IPS-15b (cell line): Measurements from ENCODE around the gene MACIR.
A peak's percentile ranks its signal among the peaks of the same experiment; 100 is the strongest.

ENCODE experiments used
- H3K27me3 ChIP-seq: one replicate; pipeline ENCODE4 v1.6.1; 2013; ENCODE audit warnings: low read length; ENCODE audit not compliant: control insufficient read depth, insufficient read depth
- H3K36me3 ChIP-seq: one replicate; pipeline ENCODE4 v1.6.1; 2013; ENCODE audit warnings: low read length; ENCODE audit not compliant: control insufficient read depth, insufficient read depth
- H3K4me1 ChIP-seq: one replicate; pipeline ENCODE4 v1.6.1; 2013; ENCODE audit warnings: mild to moderate bottlenecking, low read length; ENCODE audit not compliant: control insufficient read depth, insufficient read depth
- H3K4me3 ChIP-seq: one replicate; pipeline ENCODE4 v1.5.1; 2013; ENCODE audit warnings: low read depth, low read length
- H3K9ac ChIP-seq: one replicate; pipeline ENCODE4 v1.6.1; 2013; ENCODE audit warnings: low read depth, mild to moderate bottlenecking, low read length
- H3K9me3 ChIP-seq: one replicate; pipeline ENCODE4 v1.6.1; 2013; ENCODE audit warnings: mild to moderate bottlenecking, low read length; ENCODE audit not compliant: control insufficient read depth, insufficient read depth

Gene MACIR

DNA sequence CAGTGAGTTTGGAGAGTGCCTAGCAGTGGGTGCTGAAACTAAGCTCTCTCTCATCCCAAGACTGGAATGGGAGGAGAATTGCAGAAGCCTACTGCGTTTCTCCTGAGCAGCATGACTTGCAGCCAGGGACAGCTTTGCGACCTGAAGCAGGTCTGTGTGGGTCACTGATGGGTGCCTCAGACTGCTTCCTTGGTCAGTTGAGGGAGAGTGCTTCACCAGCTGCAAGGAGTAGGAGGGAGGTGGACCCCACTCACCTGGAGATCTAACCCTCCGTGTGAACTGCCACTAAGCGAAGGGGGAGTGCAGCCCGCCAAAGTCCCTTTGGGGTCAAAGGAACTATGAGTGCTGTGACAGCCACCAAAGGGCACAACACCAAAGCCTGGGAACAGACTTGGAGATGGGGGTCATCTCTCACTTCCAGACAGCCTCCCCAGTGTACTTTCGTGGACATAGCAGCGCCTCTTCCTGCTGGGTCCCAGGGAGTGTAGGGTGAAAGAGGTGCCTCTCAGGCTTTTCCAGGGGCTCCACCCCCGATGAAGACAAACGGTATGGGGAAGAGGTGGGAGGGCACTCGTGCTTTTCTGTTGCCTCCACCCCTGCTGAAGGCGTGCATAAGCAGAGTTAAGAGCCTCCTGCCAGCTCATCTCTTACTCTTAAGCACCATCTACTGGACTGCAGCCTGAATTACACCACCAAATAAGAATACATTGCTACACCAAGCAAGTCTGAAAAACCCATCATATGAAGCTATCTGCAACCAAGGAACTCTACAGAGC is 34.3 kb upstream of the MACIR start:
- Histone ChIP-seq H3K9me3 (no peaks in the 10 kb centered on the region), H3K4me3 (peak overlapping the region; percentile 55), H3K9ac (no peak overlapping the region), H3K4me1 (no peaks in the 10 kb centered on the region), H3K27me3 (no peaks in the 10 kb centered on the region), H3K36me3 (no peaks in the 10 kb centered on the region)

DNA sequence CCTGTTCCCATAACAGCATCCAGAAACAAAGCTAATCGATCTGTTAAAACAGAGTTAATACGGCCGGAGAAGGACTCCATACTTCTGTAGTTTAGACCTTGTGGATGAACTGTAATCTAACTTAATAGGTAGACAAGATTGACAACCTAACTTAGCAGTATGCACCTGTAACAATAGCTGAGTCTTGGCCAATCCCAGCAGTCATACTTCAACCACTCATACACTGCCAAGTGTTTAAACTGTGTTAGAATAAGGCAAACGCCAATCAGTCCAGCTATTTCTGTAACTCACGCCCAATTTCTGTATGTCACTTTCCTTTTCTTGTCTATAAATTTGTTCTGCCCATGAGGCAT is 33.7 kb upstream of the MACIR start:
- Histone ChIP-seq H3K36me3 (no peaks in the 10 kb centered on the region), H3K4me3 (peak overlapping the region; percentile 55), H3K9me3 (no peaks in the 10 kb centered on the region), H3K4me1 (no peaks in the 10 kb centered on the region), H3K27me3 (no peaks in the 10 kb centered on the region), H3K9ac (no peak overlapping the region)

DNA sequence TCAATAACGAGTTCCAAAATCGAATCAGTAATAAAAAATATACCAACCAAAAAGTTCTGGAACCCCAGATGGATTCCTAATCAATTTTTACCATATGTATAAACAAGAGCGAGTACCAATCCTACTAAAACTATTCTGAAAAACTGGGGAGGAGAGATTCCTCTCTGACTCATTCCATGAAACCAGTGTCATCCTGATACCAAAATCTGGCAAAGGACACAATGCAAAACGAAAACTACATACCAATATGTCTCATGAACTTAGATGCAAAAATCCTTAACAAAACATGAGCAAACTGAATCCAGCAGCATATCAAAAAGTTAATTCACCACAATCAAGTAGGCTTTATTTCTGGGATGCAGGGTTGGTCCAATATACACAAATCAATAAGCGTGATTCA is 30.5 kb upstream of the MACIR start:
- Histone ChIP-seq H3K4me3 (no peak overlapping the region), H3K9ac (no peak overlapping the region), H3K4me1 (no peaks in the 10 kb centered on the region), H3K9me3 (no peaks in the 10 kb centered on the region), H3K36me3 (no peaks in the 10 kb centered on the region), H3K27me3 (no peaks in the 10 kb centered on the region)

DNA sequence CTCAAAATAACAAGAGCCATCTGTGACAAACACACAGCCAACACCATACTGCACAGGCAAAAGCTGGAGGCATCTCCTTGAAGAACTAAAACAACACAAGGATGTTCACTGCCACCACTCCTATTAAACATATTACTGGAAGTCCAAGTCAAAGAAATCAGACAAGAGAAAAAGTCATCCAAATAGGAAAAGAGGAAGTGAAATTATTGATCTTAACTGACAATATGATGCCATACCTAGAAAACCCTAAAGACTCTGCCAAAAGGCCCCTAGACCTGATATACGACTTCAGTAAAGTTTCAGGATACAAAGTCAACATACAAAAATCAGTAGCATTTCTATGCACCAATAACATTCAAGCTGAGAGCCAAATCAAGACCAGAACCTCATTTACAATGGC is 30.0 kb upstream of the MACIR start:
- H3K9me3 ChIP-seq = no peaks in the 10 kb centered on the region
- no peak overlapping the region for H3K9ac ChIP-seq
- no peak overlapping the region for H3K4me3 ChIP-seq
- H3K4me1 ChIP-seq = no peaks in the 10 kb centered on the region
- H3K27me3 ChIP-seq = no peaks in the 10 kb centered on the region
- H3K36me3 ChIP-seq = no peaks in the 10 kb centered on the region

DNA sequence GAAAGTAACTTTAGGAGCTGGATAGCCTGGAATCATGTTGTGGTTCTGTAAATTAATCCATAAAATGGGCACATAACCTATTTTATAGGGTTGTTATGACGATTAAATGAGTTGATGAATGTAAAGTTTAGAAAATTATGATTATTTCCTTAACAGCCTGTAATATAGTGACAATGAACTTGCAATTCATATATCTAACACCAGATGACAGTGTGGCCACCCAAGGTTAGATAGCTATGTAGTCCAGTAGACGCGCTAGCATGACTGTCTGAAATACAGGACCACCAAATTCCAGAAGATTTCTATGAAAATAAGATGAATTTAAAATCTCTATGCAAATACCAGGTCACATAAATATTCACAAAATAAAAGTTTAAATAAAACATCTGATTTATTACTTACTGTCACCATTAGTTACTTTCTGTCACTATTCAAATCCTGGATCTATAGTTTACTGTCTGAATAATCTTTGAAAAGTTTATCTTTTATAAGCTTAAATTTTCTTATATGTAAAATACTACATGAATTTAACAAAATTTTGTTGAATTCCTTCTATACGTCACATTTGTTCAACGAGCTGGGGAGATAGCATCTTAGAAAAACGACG is 26.1 kb upstream of the MACIR start:
- no peaks in the 10 kb centered on the region for H3K36me3 ChIP-seq
- H3K9ac ChIP-seq = no peak overlapping the region
- no peaks in the 10 kb centered on the region for H3K9me3 ChIP-seq
- H3K4me3 ChIP-seq = no peak overlapping the region
- H3K27me3 ChIP-seq = no peaks in the 10 kb centered on the region
- H3K4me1 ChIP-seq = no peaks in the 10 kb centered on the region

DNA sequence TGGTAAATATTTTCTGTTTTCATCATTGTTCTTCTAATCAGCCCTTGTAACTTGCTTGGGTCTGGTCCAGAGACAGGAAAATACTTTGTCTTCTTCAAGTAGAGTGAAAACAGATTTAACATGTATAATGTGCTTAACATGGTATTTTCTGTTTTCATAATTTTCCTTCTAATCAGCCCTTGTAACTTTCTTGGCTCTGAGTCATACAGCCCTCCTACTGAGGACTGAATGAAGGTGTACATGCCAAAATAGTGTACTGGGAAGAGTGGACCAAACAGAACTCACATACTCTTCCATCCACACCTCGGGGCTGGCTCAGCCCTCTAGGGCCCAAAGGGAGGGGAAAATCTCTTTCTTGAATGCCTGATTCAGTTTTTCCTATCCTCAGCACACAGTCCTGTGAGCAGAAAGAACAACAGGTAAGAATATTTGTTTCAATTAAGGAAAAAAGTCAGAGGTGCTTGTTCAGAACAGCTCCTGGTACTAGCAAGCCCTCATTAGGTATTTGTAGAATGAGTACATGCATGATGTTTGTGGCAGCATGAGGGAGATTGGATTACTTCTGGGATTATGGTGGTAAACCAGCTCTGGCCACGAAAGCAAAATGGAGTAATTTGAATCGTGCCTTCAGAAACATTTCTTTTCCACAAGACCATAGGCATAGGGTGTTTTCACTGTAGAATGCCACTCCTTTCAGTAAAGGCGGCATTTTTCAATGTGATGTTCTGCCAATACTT is 24.2 kb upstream of the MACIR start:
- H3K27me3 ChIP-seq = no peaks in the 10 kb centered on the region
- H3K9ac ChIP-seq = no peak overlapping the region
- no peaks in the 10 kb centered on the region for H3K36me3 ChIP-seq
- no peak overlapping the region for H3K4me3 ChIP-seq
- H3K9me3 ChIP-seq = no peaks in the 10 kb centered on the region
- H3K4me1 ChIP-seq = no peaks in the 10 kb centered on the region

DNA sequence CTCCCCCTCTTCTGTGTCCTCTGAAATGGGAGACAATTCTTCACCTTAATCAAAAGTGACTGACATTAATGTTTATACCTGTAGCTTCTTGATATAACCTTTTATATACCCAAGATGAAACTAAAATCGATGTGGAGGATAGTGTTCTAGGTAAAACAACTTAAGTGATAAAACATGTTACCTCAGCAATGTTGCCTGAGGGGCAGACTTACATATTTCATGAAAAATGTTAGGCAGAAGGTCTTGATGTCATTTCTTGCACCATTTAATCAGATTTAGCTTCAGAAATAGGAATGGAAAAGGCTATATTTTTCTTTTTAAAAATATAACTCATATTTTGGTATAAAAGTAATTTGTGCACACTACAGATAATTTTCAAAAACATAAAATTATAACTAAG is 22.7 kb upstream of the MACIR start:
- Histone ChIP-seq H3K4me3 (no peak overlapping the region), H3K27me3 (no peaks in the 10 kb centered on the region), H3K9me3 (no peaks in the 10 kb centered on the region), H3K36me3 (no peaks in the 10 kb centered on the region), H3K9ac (no peak overlapping the region), H3K4me1 (no peaks in the 10 kb centered on the region)

DNA sequence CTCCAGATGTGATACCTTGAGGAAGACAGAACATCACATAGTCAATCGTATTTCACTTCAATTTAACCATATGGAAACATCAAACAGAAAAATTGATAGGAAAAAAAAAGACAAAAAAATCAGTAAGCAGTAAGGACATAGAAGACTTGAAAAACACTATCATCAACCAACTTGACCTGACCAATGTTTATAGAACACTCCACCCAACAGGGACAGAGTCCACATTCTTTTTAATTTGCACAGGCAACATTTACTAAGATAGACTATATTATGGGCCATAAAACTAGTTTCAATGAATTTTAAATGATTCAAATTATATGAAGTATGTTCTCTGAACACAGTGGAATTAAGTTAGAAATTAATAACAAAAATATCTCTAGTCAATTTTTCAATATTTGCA is 20.8 kb upstream of the MACIR start:
- no peak overlapping the region for H3K4me3 ChIP-seq
- H3K4me1 ChIP-seq = no peaks in the 10 kb centered on the region
- no peaks in the 10 kb centered on the region for H3K9me3 ChIP-seq
- H3K9ac ChIP-seq = no peak overlapping the region
- no peaks in the 10 kb centered on the region for H3K27me3 ChIP-seq
- H3K36me3 ChIP-seq = no peaks in the 10 kb centered on the region

DNA sequence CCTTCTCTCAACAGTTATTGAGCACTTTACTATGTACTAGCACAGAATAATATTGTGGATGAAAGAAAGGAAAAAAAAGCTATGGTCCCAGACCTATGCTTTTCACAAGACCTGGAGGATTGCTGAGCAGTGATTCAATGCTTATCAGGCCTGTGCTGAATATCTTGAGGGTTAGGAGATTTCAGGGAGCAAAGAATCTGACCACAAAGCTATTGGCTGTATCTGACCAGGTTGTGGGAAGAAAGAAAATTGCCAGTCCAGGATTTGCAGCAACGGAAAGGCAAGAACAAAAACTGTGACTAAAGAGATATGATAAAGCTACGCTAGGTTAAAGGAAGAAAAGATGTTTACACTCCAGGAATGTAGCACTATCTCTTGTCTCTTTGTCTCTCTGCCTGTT is 14.9 kb upstream of the MACIR start:
- no peaks in the 10 kb centered on the region for H3K36me3 ChIP-seq
- H3K4me3 ChIP-seq = no peak overlapping the region

DNA sequence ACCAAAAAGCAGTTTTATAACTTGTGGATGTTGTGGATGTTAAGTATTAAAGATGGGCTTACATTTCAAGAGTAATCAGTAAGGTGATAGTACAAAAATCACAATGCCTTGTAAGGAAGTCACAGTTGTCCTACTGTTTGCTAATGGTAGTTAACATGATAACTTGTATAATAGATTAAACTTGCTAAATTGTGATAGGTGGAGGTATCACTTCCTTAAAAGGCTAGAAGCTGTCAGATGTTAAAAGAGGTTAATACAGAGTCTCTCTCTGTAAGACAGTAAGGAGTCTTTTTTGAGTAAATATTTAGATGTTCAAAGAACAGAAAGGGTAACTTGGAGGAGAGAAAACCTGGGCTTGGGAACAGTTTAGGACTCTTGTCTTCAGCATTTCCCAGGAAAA is 14.2 kb upstream of the MACIR start:
- H3K27me3 ChIP-seq = no peaks in the 10 kb centered on the region
- no peak overlapping the region for H3K9ac ChIP-seq
- no peaks in the 10 kb centered on the region for H3K36me3 ChIP-seq
- no peaks in the 10 kb centered on the region for H3K4me1 ChIP-seq
- no peaks in the 10 kb centered on the region for H3K9me3 ChIP-seq
- no peak overlapping the region for H3K4me3 ChIP-seq

More for the DNA sequence above, 14.9 kb upstream of the MACIR start:
- Histone ChIP-seq H3K4me1 (no peaks in the 10 kb centered on the region), H3K9me3 (no peaks in the 10 kb centered on the region), H3K9ac (no peak overlapping the region), H3K27me3 (no peaks in the 10 kb centered on the region)

DNA sequence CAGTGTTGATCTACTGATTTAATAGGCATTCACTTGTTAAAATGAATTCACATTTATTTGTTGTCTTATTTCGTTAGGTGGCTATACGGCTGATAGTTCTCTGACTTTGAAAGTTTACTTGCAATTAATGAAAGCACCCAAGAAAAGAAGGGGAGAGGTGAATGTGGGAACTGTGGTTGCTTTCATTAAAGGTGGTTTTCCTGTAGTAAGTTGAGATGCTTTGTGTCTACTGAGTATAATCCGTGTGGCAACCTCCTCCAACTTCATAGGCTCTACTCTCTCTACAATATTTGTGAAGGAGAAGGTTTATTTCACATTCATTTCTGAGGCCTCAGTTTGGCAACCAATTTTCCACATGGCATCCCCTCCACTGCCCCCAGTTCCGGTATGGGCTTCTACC is 12.8 kb upstream of the MACIR start:
- Histone ChIP-seq H3K27me3 (no peaks in the 10 kb centered on the region), H3K4me1 (no peaks in the 10 kb centered on the region), H3K9ac (no peak overlapping the region), H3K4me3 (no peak overlapping the region), H3K36me3 (no peaks in the 10 kb centered on the region), H3K9me3 (no peaks in the 10 kb centered on the region)

DNA sequence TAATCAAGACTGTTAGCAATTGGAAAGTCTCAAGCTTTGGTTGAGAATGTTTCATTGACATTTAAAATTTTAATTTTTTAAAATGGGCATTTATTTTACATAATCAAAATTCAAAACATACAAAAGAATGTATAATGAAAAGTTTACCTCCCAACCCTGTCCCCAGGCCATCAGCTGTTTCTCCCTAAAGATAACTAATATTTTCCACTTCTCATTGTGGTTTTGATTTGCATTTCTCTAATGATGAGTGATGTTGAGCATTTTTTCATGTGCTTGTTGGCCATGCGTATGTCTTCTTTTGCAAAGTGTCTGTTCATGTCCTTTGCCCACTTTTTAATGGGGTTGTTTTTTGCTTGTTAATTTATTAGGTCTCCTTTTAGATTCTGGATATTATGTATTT is 11.4 kb upstream of the MACIR start:
- H3K9me3 ChIP-seq = no peaks in the 10 kb centered on the region
- no peaks in the 10 kb centered on the region for H3K27me3 ChIP-seq
- H3K4me3 ChIP-seq = no peak overlapping the region
- H3K4me1 ChIP-seq = no peaks in the 10 kb centered on the region
- no peak overlapping the region for H3K9ac ChIP-seq
- H3K36me3 ChIP-seq = no peaks in the 10 kb centered on the region
